ENCODE results near the gene EXOC6.

Gene EXOC6

GRCh38 chr10:93065675-93066543, 217.6 kb downstream of the EXOC6 start:
- no peaks in the 10 kb centered on the region for H3K4me1 ChIP-seq (ENCODE audit: low read depth, poor library complexity, severe bottlenecking)
- no peak overlapping the region for H3K4me3 ChIP-seq (IDR thresholded peaks at IDR 0.05; ENCODE audit: insufficient read depth, low read depth, low read length)
- H3K27ac ChIP-seq = no peak overlapping the region
- H2AFZ ChIP-seq (ENCODE audit: low read depth) = no peak overlapping the region
- H3K9ac ChIP-seq = no peak overlapping the region
- no peaks in the 10 kb centered on the region for H3K27me3 ChIP-seq (ENCODE audit: insufficient read depth, low read depth)
- no peaks in the 10 kb centered on the region for H4K20me1 ChIP-seq (ENCODE audit: insufficient read depth)
- H3K79me2 ChIP-seq (ENCODE audit: insufficient read depth, low read depth) = no peaks in the 10 kb centered on the region
- no peak overlapping the region for H3K4me2 ChIP-seq
- H3K36me3 ChIP-seq (ENCODE audit: insufficient read depth) = no peaks in the 10 kb centered on the region
- no peak for TF ChIP-seq CTCF (conservative IDR thresholded peaks at IDR 0.05; ENCODE audit: low read depth, low read length)

- Histone ChIP-seq H3K4me1 (ENCODE audit: low read depth, poor library complexity, severe bottlenecking) (no peaks in the 10 kb centered on the region), H3K4me3 (IDR thresholded peaks at IDR 0.05; ENCODE audit: insufficient read depth, low read depth, low read length) (no peak overlapping the region), H3K36me3 (ENCODE audit: insufficient read depth) (no peaks in the 10 kb centered on the region), H4K20me1 (ENCODE audit: insufficient read depth) (no peaks in the 10 kb centered on the region), H3K79me2 (ENCODE audit: insufficient read depth, low read depth) (no peaks in the 10 kb centered on the region), H3K4me2 (no peak overlapping the region), H3K9ac (no peak overlapping the region), H3K27ac (no peak overlapping the region), H3K27me3 (ENCODE audit: insufficient read depth, low read depth) (no peaks in the 10 kb centered on the region), H2AFZ (ENCODE audit: low read depth) (no peak overlapping the region)
- TF ChIP-seq CTCF (conservative IDR thresholded peaks at IDR 0.05; ENCODE audit: low read depth, low read length) = no peak
Observed at GRCh38 chr10:93066544-93066913, 218.2 kb downstream of the EXOC6 start.

GRCh38 chr10:93067443-93068365, 219.4 kb downstream of the EXOC6 start:
- Histone ChIP-seq H3K36me3 (ENCODE audit: insufficient read depth) (no peaks in the 10 kb centered on the region), H3K79me2 (ENCODE audit: insufficient read depth, low read depth) (no peaks in the 10 kb centered on the region), H3K4me2 (no peak overlapping the region), H4K20me1 (ENCODE audit: insufficient read depth) (no peaks in the 10 kb centered on the region), H3K4me1 (ENCODE audit: low read depth, poor library complexity, severe bottlenecking) (peaks cover 9% of the 10 kb centered on the region), H3K4me3 (IDR thresholded peaks at IDR 0.05; ENCODE audit: insufficient read depth, low read depth, low read length) (no peak overlapping the region), H3K27ac (no peak overlapping the region), H3K27me3 (ENCODE audit: insufficient read depth, low read depth) (peaks cover 4% of the 10 kb centered on the region; the same call in 1 of the 2 replicates), H2AFZ (ENCODE audit: low read depth) (no peak overlapping the region), H3K9ac (no peak overlapping the region)
- no peak for TF ChIP-seq CTCF (conservative IDR thresholded peaks at IDR 0.05; ENCODE audit: low read depth, low read length)

- Histone ChIP-seq H3K4me2 (no peak overlapping the region), H2AFZ (ENCODE audit: low read depth) (no peak overlapping the region), H3K4me1 (ENCODE audit: low read depth, poor library complexity, severe bottlenecking) (peaks cover 15% of the 10 kb centered on the region), H3K4me3 (IDR thresholded peaks at IDR 0.05; ENCODE audit: insufficient read depth, low read depth, low read length) (no peak overlapping the region), H3K9ac (no peak overlapping the region), H3K79me2 (ENCODE audit: insufficient read depth, low read depth) (no peaks in the 10 kb centered on the region), H4K20me1 (ENCODE audit: insufficient read depth) (no peaks in the 10 kb centered on the region), H3K36me3 (ENCODE audit: insufficient read depth) (no peaks in the 10 kb centered on the region), H3K27ac (no peak overlapping the region), H3K27me3 (ENCODE audit: insufficient read depth, low read depth) (peaks cover 4% of the 10 kb centered on the region; the same call in 1 of the 2 replicates)
- TF ChIP-seq CTCF (conservative IDR thresholded peaks at IDR 0.05; ENCODE audit: low read depth, low read length) = no peak
Observed at GRCh38 chr10:93068411-93069244, 220.3 kb downstream of the EXOC6 start.

All from KMS-11 (cell line).